Right lobe of liver (tissue), 6 donors: ENCODE data around the gene CDH4. TPM values are rescaled to one million over a fixed set of nuclear protein-coding genes. Genes with fewer than 3 reads are reported as not detected.
A peak's percentile ranks its signal among the peaks of the same experiment; 100 is the strongest.

ENCODE experiments used
- ATAC-seq, 4 donors: fragments of 200-7000 bp; cut with Tn5 transposase; one replicate each; pipeline ENCODE4 v1.9.1; 2020; ENCODE audit warnings: mild to moderate bottlenecking in 4 of 4, moderate library complexity in 4 of 4
- DNase-seq, 3 donors: peaks; one replicate each; pipeline ENCODE4 v3.0.0-alpha.2; 2020
- H3K27ac ChIP-seq, 3 donors: fragments of 200-600 bp; one replicate each; pipeline ENCODE4 v1.8.0; 2022
- H3K27me3 ChIP-seq, 2 donors: fragments of 200-600 bp; one replicate each; pipeline ENCODE4 v1.8.0; 2022
- H3K36me3 ChIP-seq, 4 donors: fragments of 200-600 bp; sonication (generic) in 1 of 4; one replicate each; pipeline versions ENCODE4 v1.5.1 to v1.8.0; 2017 to 2022; ENCODE audit warnings: control low read depth in 1 of 4
- H3K4me1 ChIP-seq, 4 donors: fragments of 200-600 bp; sonication (generic) in 1 of 4; one replicate each; pipeline versions ENCODE4 v1.5.1 to v1.8.0; 2017 to 2022; ENCODE audit warnings: control low read depth in 1 of 4
- H3K4me3 ChIP-seq, 3 donors: fragments of 200-600 bp; one replicate each; pipeline ENCODE4 v1.8.0; 2022
- H3K9me3 ChIP-seq, 4 donors: fragments of 200-600 bp; sonication (generic) in 1 of 4; one replicate each; pipeline versions ENCODE4 v1.5.1 to v1.8.0; 2017 to 2022; ENCODE audit warnings: control low read depth in 1 of 4
- POLR2A ChIP-seq: fragments of 450-650 bp; IDR thresholded peaks from one replicate; pipeline ENCODE4 v1.6.1; 2017; ENCODE audit warnings: antibody characterized with exemption, mild to moderate bottlenecking
- WGBS: methylation state at CpG from one replicate; pipeline ENCODE4 v1.1.6; 2018; ENCODE audit warnings: low coverage, low lambda C conversion rate; ENCODE audit not compliant: insufficient coverage; ENCODE audit errors: missing lambda C conversion rate; 5-methylcytosine and 5-hydroxymethylcytosine counted together
- intact Hi-C, 2 donors: fragments of 100-400 bp; cut with DNase I; formaldehyde crosslinking; loops; one replicate each; pipeline versions ENCODE4 v1.11.2 to v1.14.1; 2022
- total RNA-seq, 6 experiments: library from RNA; depleted of rRNA in 2 of 6; stranded (reverse); fragments of >200 nt in 2 of 6; fragmentation: NEBNext Ultra II Directional in 3 of 6; extraction: Animal tissue kit (Norgen Biotek cat#: 25700) in 3 of 6; gene quantifications; one replicate each; pipeline versions ENCODE4 v1.1.0 to v1.2.4, GENCODE V29; 2016 to 2023
- TF ChIP-seq, protein P1 (sequence below), 4 donors: fragments of 200-600 bp in 3 of 4; fragments of 450-650 bp in 1 of 4; IDR thresholded peaks; one replicate each; pipeline versions ENCODE4 v1.5.1 to v1.8.0; 2016 to 2022; ENCODE audit warnings: antibody characterized with exemption in 4 of 4, mild to moderate bottlenecking in 2 of 4
- donor health status: DM: no; HTN: yes; CAD: no.
- donor health status: DM: no; HTN: no; CAD: no.
- donor health status: DM: no; HTN: no; CAD: no.
- donor health status: DM: no; HTN: yes; CAD: no.
- donor health status: DM: no; HTN: yes; CAD: no.

CDH4 gene
- total RNA-seq, 6 experiments from 2014 or later: 0.02 to 0.14 (median 0.09) TPM; not detected in 3

DNA sequence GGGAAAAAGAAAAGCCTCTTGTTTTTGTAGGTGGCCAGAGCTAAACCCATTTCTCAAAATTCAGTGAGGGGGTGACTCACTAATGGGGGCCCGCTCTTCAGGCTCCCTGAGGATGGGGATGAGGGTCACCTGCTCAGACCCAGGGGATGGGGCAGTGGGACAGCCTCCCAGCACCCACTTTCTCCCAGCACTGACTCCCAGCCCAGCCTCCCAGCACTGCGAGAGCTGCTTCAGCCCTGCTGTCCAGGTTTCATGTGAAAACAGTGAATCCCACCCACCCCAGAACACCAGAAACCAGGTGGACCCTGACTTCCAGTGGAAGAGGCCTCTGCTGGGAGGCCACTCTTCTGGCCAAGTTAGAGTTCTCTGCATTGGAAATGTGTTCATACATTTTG lies 362.6 kb downstream of the CDH4 start:
- no peaks in the 10 kb centered on the region for H3K4me1 ChIP-seq
- H3K27me3 ChIP-seq: no peaks in the 10 kb centered on the region
- TF ChIP-seq POLR2A: no peak
- TF ChIP-seq, protein P1, sequence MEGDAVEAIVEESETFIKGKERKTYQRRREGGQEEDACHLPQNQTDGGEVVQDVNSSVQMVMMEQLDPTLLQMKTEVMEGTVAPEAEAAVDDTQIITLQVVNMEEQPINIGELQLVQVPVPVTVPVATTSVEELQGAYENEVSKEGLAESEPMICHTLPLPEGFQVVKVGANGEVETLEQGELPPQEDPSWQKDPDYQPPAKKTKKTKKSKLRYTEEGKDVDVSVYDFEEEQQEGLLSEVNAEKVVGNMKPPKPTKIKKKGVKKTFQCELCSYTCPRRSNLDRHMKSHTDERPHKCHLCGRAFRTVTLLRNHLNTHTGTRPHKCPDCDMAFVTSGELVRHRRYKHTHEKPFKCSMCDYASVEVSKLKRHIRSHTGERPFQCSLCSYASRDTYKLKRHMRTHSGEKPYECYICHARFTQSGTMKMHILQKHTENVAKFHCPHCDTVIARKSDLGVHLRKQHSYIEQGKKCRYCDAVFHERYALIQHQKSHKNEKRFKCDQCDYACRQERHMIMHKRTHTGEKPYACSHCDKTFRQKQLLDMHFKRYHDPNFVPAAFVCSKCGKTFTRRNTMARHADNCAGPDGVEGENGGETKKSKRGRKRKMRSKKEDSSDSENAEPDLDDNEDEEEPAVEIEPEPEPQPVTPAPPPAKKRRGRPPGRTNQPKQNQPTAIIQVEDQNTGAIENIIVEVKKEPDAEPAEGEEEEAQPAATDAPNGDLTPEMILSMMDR (IDR thresholded peaks at IDR 0.05): no peak
- intact Hi-C loops: no loop called here
- no peaks in the 10 kb centered on the region for H3K36me3 ChIP-seq
- DNase-seq (peak in 1 of 3 donors; percentile 14), ATAC-seq (no peak)
- H3K4me3 ChIP-seq: no peak overlapping the region
- no peaks in the 10 kb centered on the region for H3K9me3 ChIP-seq
- WGBS: 60% methylated on average over 1 of the region's 2 CpGs
- H3K27ac ChIP-seq: no peak overlapping the region

DNA sequence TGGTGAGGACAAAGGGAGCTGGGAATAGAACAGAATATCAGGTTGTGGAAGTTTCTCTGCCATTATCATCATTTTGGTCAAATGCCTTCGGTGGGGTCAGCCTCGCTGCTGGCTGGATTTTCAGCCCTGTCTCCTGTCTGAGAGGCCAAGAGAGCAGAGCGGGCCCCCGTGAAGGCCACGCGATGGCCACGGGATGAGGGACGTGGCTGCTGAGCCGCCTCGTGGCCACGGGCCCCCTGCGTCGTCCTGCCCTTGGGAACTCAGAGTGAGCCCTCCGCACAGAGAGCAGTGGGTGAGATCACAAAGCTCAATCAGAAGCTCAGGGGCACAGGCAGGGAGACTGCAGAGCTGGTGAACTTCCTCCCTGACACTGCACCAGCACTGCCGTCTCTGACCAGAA lies 363.7 kb downstream of the CDH4 start:
- ATAC-seq (no peak), DNase-seq (peak in 1 of 3 donors; percentile 21)
- TF ChIP-seq POLR2A: no peak
- TF ChIP-seq, protein P1 (IDR thresholded peaks at IDR 0.05): no peak
- no peaks in the 10 kb centered on the region for H3K9me3 ChIP-seq
- no peak overlapping the region for H3K27ac ChIP-seq
- H3K4me3 ChIP-seq: no peak overlapping the region
- H3K27me3 ChIP-seq: no peaks in the 10 kb centered on the region
- intact Hi-C loops: no loop called here
- no peaks in the 10 kb centered on the region for H3K36me3 ChIP-seq
- H3K4me1 ChIP-seq: no peaks in the 10 kb centered on the region
- 79% methylated on average over 3 of the region's 15 CpGs for WGBS

DNA sequence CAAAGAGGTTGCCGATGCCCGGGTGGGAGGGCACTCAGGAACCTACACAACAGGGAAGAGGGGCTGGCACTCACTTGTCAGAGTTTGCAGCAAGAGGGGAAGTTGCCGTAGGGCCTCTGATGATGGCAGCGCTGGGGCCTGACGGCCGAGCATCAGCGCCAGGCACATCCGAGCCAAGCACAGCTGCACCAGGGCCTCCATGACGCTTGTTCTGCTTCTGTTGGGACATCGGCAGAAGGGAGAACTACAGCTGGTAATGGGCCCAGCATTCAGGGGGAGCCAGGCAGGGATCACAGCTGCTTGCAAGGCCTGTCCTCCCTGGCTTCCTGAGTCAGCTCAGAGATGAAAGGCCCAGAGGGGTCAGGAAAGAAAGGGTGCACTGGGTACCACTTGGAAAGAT lies 367.7 kb downstream of the CDH4 start:
- intact Hi-C loops: no loop called here
- no peak for ATAC-seq
- Histone ChIP-seq H3K36me3 (no peaks in the 10 kb centered on the region), H3K4me1 (no peaks in the 10 kb centered on the region), H3K27ac (no peak overlapping the region), H3K4me3 (no peak overlapping the region), H3K9me3 (no peaks in the 10 kb centered on the region), H3K27me3 (no peaks in the 10 kb centered on the region)
- peak in 1 of 3 donors; percentile 26 for DNase-seq
- WGBS: no CpG with 5 or more reads among the region's 10 CpGs
- TF ChIP-seq, protein P1 (IDR thresholded peaks at IDR 0.05): no peak
- no peak for TF ChIP-seq POLR2A

DNA sequence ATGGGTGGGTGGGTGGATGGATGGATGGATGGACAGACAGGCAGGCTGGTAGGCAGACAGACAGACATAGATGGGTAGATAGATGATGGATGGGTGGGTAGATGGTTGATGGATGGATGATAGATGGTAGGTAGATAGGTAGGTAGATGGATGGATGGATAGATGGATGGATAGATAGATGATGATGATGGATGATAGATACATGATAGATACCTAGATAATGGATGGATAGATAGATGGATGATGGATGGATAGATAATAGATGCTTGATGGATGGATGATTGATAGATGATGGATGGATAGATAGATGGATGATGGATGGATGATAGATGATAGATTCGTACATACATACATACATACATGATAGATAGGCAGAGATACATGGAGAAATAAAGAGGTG lies 368.1 kb downstream of the CDH4 start:
- no peaks in the 10 kb centered on the region for H3K4me1 ChIP-seq
- H3K9me3 ChIP-seq: no peaks in the 10 kb centered on the region
- no peaks in the 10 kb centered on the region for H3K36me3 ChIP-seq
- no peaks in the 10 kb centered on the region for H3K27me3 ChIP-seq
- intact Hi-C loops: no loop called here
- WGBS: 0% methylated on average over 1 of the region's 1 CpG
- no peak overlapping the region for H3K4me3 ChIP-seq
- ATAC-seq: no peak
- TF ChIP-seq, protein P1 (IDR thresholded peaks at IDR 0.05): no peak
- TF ChIP-seq POLR2A: no peak
- no peak for DNase-seq
- no peak overlapping the region for H3K27ac ChIP-seq
